ENCODE measurements around the gene NPFFR2.
"Not testable (repeated sequence)": the region's sequence is repeated elsewhere in the genome, so short reads cannot be mapped to it uniquely, and the experiment has no call there.

The NPFFR2 gene

GRCh38 chr4:72112514-72113156 lies 80.8 kb downstream of the NPFFR2 start:
- peak; percentile 23 for DNase-seq

GRCh38 chr4:72118017-72118416 lies 86.2 kb downstream of the NPFFR2 start:
- DNase-seq: no peak

GRCh38 chr4:72119946-72120345 lies 88.1 kb downstream of the NPFFR2 start:
- DNase-seq: no peak

GRCh38 chr4:72128741-72129140 lies 96.9 kb downstream of the NPFFR2 start:
- no peak for DNase-seq

GRCh38 chr4:72136429-72136828 lies 104.6 kb downstream of the NPFFR2 start:
- DNase-seq: no peak

GRCh38 chr4:72139997-72140396 lies 108.2 kb downstream of the NPFFR2 start:
- DNase-seq: not testable (repeated sequence)

- DNase-seq: no peak
Measured at GRCh38 chr4:72144241-72144640, 112.4 kb downstream of the NPFFR2 start.

GRCh38 chr4:72152731-72153130 lies 120.9 kb downstream of the NPFFR2 start:
- no peak for DNase-seq

- DNase-seq: not testable (repeated sequence)
Measured at GRCh38 chr4:72153634-72154033, 121.8 kb downstream of the NPFFR2 start.

GRCh38 chr4:72169285-72169684 lies 137.5 kb downstream of the NPFFR2 start:
- not testable (repeated sequence) for DNase-seq

- DNase-seq: no peak
Measured at GRCh38 chr4:72169861-72170260, 138.1 kb downstream of the NPFFR2 start.

- DNase-seq: no peak
Measured at GRCh38 chr4:72171761-72172160, 140.0 kb downstream of the NPFFR2 start.

- DNase-seq: no peak
Measured at GRCh38 chr4:72179342-72179741, 147.5 kb downstream of the NPFFR2 start.

- no peak for DNase-seq
Measured at GRCh38 chr4:72186714-72187113, 154.9 kb downstream of the NPFFR2 start.

- no peak for DNase-seq
Measured at GRCh38 chr4:72194046-72194445, 162.2 kb downstream of the NPFFR2 start.

GRCh38 chr4:72194453-72194852 lies 162.7 kb downstream of the NPFFR2 start:
- no peak for DNase-seq

All from stimulated activated CD8-positive, alpha-beta memory T cell treated with anti-CD3 and anti-CD28 coated beads, Interleukin-4, amount 100 ng/mL, for 48 hours (primary cell).